HEK293 (cell line): ENCODE measurements around the gene HSD17B3.

Source experiments
- CTCF ChIA-PET: fragments of 350-600 bp; formaldehyde crosslinking; extraction: SDS; loops from one replicate; lab custom pipeline; 2021; ENCODE audit warnings: antibody characterized with exemption; lab: Yijun Ruan, JAX
- POLR2A ChIA-PET: fragments of 300-600 bp; formaldehyde crosslinking; extraction: SDS; loops from one replicate; lab custom pipeline; 2020; ENCODE audit warnings: antibody characterized with exemption, inconsistent platforms; lab: Yijun Ruan, JAX
- H3K27ac ChIP-seq: fragments of 200-500 bp; sonication (Bioruptor generic); 2 replicates; pipeline ENCODE4 v1.5.1; 2014; ENCODE audit warnings: low read depth, low read length, control low read depth, inconsistent platforms; ENCODE audit errors: extremely low read depth
- H3K36me3 ChIP-seq, 2 experiments: fragments of 200-500 bp in 1 of 2; sonication (Bioruptor generic) in 1 of 2; 1 replicate in 1 of 2; 2 replicates in 1 of 2; pipeline ENCODE4 v1.5.1; 2014 to 2017; ENCODE audit warnings: inconsistent platforms in 2 of 2, low read length in 2 of 2; ENCODE audit not compliant: control insufficient read depth in 2 of 2, insufficient read depth in 1 of 2
- H3K4me1 ChIP-seq: fragments of 200-500 bp; sonication (Bioruptor generic); 2 replicates; pipeline ENCODE4 v1.5.1; 2014; ENCODE audit warnings: mild to moderate bottlenecking, low read length, inconsistent platforms; ENCODE audit not compliant: control insufficient read depth, insufficient read depth
- H3K4me3 ChIP-seq: 2 replicates; pipeline ENCODE4 v1.5.1; 2011; ENCODE audit warnings: low read depth, mild to moderate bottlenecking, control low read depth, low read length, moderate library complexity
- H3K9me3 ChIP-seq: fragments of 200-500 bp; sonication (Bioruptor generic); 2 replicates; pipeline ENCODE4 v1.5.1; 2014; ENCODE audit warnings: low read depth, low read length, inconsistent platforms; ENCODE audit not compliant: control insufficient read depth, insufficient read depth
- HOXA7 ChIP-seq: sonication (generic); formaldehyde crosslinking; IDR thresholded peaks from 2 replicates; pipeline ENCODE4 v1.8.1; 2022; ENCODE audit warnings: missing genetic modification reagents, borderline replicate concordance
- IKZF3 ChIP-seq: fragments of 450-650 bp; IDR thresholded peaks from 2 replicates; pipeline ENCODE4 v1.5.0; 2018; ENCODE audit warnings: missing biosample characterization, mild to moderate bottlenecking, missing genetic modification characterization, moderate library complexity
- SP3 ChIP-seq: fragments of 450-650 bp; formaldehyde crosslinking; IDR thresholded peaks from 2 replicates; pipeline ENCODE4 v1.5.1; 2016; ENCODE audit warnings: missing biosample characterization, missing genetic modification characterization
- ZBTB1 ChIP-seq: fragments of 450-650 bp; formaldehyde crosslinking; IDR thresholded peaks from 2 replicates; pipeline ENCODE4 v1.5.1; 2016; ENCODE audit warnings: missing biosample characterization, missing genetic modification characterization
- ZEB2 ChIP-seq: fragments of 450-650 bp; formaldehyde crosslinking; IDR thresholded peaks from 2 replicates; pipeline ENCODE4 v1.5.1; 2016; ENCODE audit warnings: missing biosample characterization, missing genetic modification characterization
- ZFP3 ChIP-seq: fragments of 450-650 bp; formaldehyde crosslinking; IDR thresholded peaks from 2 replicates; pipeline ENCODE4 v1.5.1; 2016; ENCODE audit warnings: low read depth, missing biosample characterization, missing genetic modification characterization
- ZNF132 ChIP-seq: fragments of 450-650 bp; formaldehyde crosslinking; IDR thresholded peaks from 2 replicates; pipeline ENCODE4 v1.5.1; 2017; ENCODE audit warnings: missing biosample characterization, missing genetic modification characterization, borderline replicate concordance
- ZNF146 ChIP-seq: fragments of 450-650 bp; formaldehyde crosslinking; IDR thresholded peaks from 2 replicates; pipeline ENCODE4 v1.5.1; 2016; ENCODE audit warnings: missing biosample characterization, missing genetic modification characterization
- ZNF157 ChIP-seq: fragments of 450-650 bp; formaldehyde crosslinking; IDR thresholded peaks from 2 replicates; pipeline ENCODE4 v1.5.1; 2016; ENCODE audit warnings: missing biosample characterization, missing genetic modification characterization
- ZNF2 ChIP-seq: fragments of 450-650 bp; formaldehyde crosslinking; IDR thresholded peaks from 2 replicates; pipeline ENCODE4 v1.5.1; 2016; ENCODE audit warnings: missing biosample characterization, missing genetic modification characterization
- ZNF239 ChIP-seq: fragments of 450-650 bp; formaldehyde crosslinking; IDR thresholded peaks from 2 replicates; pipeline ENCODE4 v1.5.1; 2016; ENCODE audit warnings: missing biosample characterization, missing genetic modification characterization
- ZNF558 ChIP-seq: fragments of 450-650 bp; formaldehyde crosslinking; IDR thresholded peaks from 2 replicates; pipeline ENCODE4 v1.5.1; 2016; ENCODE audit warnings: missing biosample characterization, missing genetic modification characterization
- ZNF629 ChIP-seq: fragments of 450-650 bp; formaldehyde crosslinking; IDR thresholded peaks from 2 replicates; pipeline ENCODE4 v1.5.1; 2017; ENCODE audit warnings: missing biosample characterization, missing genetic modification characterization
- ZNF76 ChIP-seq: fragments of 450-650 bp; formaldehyde crosslinking; IDR thresholded peaks from 2 replicates; pipeline ENCODE4; 2016; ENCODE audit warnings: low read depth, missing biosample characterization, missing genetic modification characterization, borderline replicate concordance
- ZNF792 ChIP-seq: fragments of 450-650 bp; formaldehyde crosslinking; IDR thresholded peaks from 2 replicates; pipeline ENCODE4 v1.5.1; 2016; ENCODE audit warnings: missing biosample characterization, missing genetic modification characterization
- TF ChIP-seq, protein P1 (sequence below): fragments of 450-650 bp; formaldehyde crosslinking; IDR thresholded peaks from 2 replicates; pipeline ENCODE4 v1.5.1; 2016; ENCODE audit warnings: missing biosample characterization, missing genetic modification characterization, borderline replicate concordance
- TF ChIP-seq, protein P2 (sequence below): fragments of 450-650 bp; formaldehyde crosslinking; conservative IDR thresholded peaks from 2 replicates; pipeline ENCODE4 v1.5.1; 2016; ENCODE audit warnings: low read depth, missing biosample characterization, missing genetic modification characterization
- TF ChIP-seq, protein P3 (sequence below): fragments of 450-650 bp; formaldehyde crosslinking; IDR thresholded peaks from 2 replicates; pipeline ENCODE4 v1.5.1; 2016; ENCODE audit warnings: missing biosample characterization, missing genetic modification characterization

HSD17B3 gene

DNA sequence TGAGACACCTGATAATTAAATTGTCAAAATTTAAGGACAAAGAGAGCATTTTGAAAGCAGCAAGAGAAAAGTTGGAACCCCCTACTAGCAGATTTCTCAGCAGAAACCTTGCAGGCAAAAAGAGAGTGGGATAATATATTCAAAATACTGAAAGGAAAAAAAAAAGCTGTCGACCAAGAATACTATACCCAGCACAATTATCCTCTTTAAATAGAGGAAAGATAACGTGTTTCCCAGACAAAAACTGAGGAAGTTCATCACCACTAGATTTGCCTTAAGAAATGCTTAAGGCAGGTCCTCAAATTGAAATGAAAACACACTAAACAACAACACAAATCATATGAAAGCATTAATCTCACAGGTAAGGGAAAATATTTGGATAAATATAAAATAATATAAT, 27.0 kb downstream of the HSD17B3 start (continued):
- no peak for TF ChIP-seq ZFP3 (tag by site-specific recombination)
- TF ChIP-seq, all 188 proteins: peak for 2

DNA sequence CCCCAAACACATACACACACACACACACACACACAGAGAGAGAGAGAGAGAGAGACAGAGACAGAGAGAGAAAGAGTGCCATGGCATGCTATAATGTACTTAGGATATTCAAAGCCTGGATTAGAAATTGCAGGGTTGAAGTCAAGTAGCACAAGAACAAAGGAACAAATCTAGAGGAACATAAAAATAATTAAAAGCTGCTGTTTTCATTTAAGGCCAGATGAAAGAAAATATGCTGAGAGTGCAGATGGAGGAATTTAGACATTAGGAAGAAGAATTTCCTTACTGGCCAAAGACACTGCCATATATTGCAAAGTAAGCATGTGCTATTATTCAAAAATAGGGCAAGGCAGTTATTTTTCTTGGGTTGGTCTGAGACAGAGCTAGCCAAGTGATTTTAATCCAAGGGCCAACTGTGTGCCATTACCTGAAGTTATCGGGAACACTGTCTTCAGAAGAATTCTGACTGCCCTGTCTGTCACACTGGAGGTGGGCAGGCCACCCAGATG, 31.7 kb downstream of the HSD17B3 start:
- TF ChIP-seq ZBTB1 (tag by site-specific recombination) (no peak), ZNF132 (tag by site-specific recombination) (no peak), ZNF629 (tag by site-specific recombination) (no peak), ZNF792 (tag by site-specific recombination) (no peak), ZNF558 (tag by site-specific recombination) (no peak), ZNF239 (tag by site-specific recombination) (no peak), ZNF146 (tag by site-specific recombination) (no peak), ZNF2 (no peak), HOXA7 (CRISPR knock-in tag) (no peak), ZEB2 (no peak), SP3 (no peak), ZNF157 (tag by site-specific recombination) (no peak), ZNF76 (no peak), IKZF3 (tag by site-specific recombination) (no peak)
- TF ChIP-seq, protein P1, sequence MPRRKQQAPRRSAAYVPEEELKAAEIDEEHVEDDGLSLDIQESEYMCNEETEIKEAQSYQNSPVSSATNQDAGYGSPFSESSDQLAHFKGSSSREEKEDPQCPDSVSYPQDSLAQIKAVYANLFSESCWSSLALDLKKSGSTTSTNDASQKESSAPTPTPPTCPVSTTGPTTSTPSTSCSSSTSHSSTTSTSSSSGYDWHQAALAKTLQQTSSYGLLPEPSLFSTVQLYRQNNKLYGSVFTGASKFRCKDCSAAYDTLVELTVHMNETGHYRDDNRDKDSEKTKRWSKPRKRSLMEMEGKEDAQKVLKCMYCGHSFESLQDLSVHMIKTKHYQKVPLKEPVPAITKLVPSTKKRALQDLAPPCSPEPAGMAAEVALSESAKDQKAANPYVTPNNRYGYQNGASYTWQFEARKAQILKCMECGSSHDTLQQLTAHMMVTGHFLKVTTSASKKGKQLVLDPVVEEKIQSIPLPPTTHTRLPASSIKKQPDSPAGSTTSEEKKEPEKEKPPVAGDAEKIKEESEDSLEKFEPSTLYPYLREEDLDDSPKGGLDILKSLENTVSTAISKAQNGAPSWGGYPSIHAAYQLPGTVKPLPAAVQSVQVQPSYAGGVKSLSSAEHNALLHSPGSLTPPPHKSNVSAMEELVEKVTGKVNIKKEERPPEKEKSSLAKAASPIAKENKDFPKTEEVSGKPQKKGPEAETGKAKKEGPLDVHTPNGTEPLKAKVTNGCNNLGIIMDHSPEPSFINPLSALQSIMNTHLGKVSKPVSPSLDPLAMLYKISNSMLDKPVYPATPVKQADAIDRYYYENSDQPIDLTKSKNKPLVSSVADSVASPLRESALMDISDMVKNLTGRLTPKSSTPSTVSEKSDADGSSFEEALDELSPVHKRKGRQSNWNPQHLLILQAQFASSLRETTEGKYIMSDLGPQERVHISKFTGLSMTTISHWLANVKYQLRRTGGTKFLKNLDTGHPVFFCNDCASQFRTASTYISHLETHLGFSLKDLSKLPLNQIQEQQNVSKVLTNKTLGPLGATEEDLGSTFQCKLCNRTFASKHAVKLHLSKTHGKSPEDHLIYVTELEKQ (tag by site-specific recombination), result no peak
- TF ChIP-seq, protein P2, sequence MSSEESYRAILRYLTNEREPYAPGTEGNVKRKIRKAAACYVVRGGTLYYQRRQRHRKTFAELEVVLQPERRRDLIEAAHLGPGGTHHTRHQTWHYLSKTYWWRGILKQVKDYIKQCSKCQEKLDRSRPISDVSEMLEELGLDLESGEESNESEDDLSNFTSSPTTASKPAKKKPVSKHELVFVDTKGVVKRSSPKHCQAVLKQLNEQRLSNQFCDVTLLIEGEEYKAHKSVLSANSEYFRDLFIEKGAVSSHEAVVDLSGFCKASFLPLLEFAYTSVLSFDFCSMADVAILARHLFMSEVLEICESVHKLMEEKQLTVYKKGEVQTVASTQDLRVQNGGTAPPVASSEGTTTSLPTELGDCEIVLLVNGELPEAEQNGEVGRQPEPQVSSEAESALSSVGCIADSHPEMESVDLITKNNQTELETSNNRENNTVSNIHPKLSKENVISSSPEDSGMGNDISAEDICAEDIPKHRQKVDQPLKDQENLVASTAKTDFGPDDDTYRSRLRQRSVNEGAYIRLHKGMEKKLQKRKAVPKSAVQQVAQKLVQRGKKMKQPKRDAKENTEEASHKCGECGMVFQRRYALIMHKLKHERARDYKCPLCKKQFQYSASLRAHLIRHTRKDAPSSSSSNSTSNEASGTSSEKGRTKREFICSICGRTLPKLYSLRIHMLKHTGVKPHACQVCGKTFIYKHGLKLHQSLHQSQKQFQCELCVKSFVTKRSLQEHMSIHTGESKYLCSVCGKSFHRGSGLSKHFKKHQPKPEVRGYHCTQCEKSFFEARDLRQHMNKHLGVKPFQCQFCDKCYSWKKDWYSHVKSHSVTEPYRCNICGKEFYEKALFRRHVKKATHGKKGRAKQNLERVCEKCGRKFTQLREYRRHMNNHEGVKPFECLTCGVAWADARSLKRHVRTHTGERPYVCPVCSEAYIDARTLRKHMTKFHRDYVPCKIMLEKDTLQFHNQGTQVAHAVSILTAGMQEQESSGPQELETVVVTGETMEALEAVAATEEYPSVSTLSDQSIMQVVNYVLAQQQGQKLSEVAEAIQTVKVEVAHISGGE (tag by site-specific recombination), result no peak
- TF ChIP-seq, protein P3, sequence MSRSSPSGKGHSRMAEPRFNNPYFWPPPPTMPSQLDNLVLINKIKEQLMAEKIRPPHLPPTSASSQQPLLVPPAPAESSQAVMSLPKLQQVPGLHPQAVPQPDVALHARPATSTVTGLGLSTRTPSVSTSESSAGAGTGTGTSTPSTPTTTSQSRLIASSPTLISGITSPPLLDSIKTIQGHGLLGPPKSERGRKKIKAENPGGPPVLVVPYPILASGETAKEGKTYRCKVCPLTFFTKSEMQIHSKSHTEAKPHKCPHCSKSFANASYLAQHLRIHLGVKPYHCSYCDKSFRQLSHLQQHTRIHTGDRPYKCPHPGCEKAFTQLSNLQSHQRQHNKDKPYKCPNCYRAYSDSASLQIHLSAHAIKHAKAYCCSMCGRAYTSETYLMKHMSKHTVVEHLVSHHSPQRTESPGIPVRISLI (tag by site-specific recombination), result no peak
- H3K9me3 ChIP-seq, result no peaks in the 10 kb centered on the region
- ChIA-PET POLR2A (no interaction called here), CTCF (interaction anchor here (0.6 kb wide), 1 partner anchor 52 kb away, joined by 3 read pairs; no protein-coding TSS in a partner anchor)
- no peaks in the 10 kb centered on the region for H3K4me1 ChIP-seq
- H3K27ac ChIP-seq, result no peak overlapping the region
- no peaks in the 10 kb centered on the region for H3K36me3 ChIP-seq
- H3K4me3 ChIP-seq, result no peak overlapping the region
